ENCODE results near the gene EIF2B2.

Gene EIF2B2

GRCh38 chr14:75060420-75060819 lies 57.7 kb downstream of the EIF2B2 start:
- no peak for ATAC-seq
- TF ChIP-seq ZNF8 (CRISPR knock-in tag; IDR thresholded peaks at IDR 0.05): peak; percentile 100
- no peak for TF ChIP-seq ARNTL (CRISPR knock-in tag; IDR thresholded peaks at IDR 0.05; ENCODE audit: borderline replicate concordance, low read depth)

All from SK-N-SH treated with all-trans-retinoic acid at 6 μM for 48 hours (cell line).